Right cardiac atrium (tissue), 5 donors: ENCODE measurements around the gene IGSF3. TPM values are rescaled to one million over a fixed set of nuclear protein-coding genes. Genes with fewer than 3 reads are reported as not detected.

Source experiments
- ATAC-seq, 2 donors: fragments of 200-7000 bp; cut with Tn5 transposase; one replicate each; pipeline versions ENCODE4 v1.8.0 to v1.9.1; 2020; ENCODE audit warnings: moderate library complexity in 2 of 2, mild to moderate bottlenecking in 1 of 2
- DNase-seq, 3 donors: peaks; one replicate each; pipeline ENCODE4 v3.0.0-alpha.2; 2020
- H3K27ac ChIP-seq: one replicate; pipeline ENCODE4 v1.5.1; 2013; ENCODE audit warnings: mild to moderate bottlenecking, low read length, control low read depth, moderate library complexity
- H3K27me3 ChIP-seq: one replicate; pipeline ENCODE4 v1.6.1; 2013; ENCODE audit not compliant: control insufficient read depth, insufficient read depth
- H3K4me1 ChIP-seq: one replicate; pipeline ENCODE4 v1.6.1; 2013; ENCODE audit warnings: low read length; ENCODE audit not compliant: control insufficient read depth, insufficient read depth
- H3K4me3 ChIP-seq: one replicate; pipeline ENCODE4 v1.5.1; 2013; ENCODE audit warnings: low read length, control low read depth
- H3K9me3 ChIP-seq: one replicate; pipeline ENCODE4 v1.6.1; 2013; ENCODE audit warnings: low read length; ENCODE audit not compliant: control insufficient read depth
- WGBS: extraction: QIAGEN DNeasy Blood & Tissue Kit; methylation state at CpG from one replicate; pipeline ENCODE4 v1.1.7; 2013; 5-methylcytosine and 5-hydroxymethylcytosine counted together
- intact Hi-C, 4 donors: fragments of 100-400 bp; cut with DNase I; formaldehyde crosslinking; loops; one replicate each; pipeline versions ENCODE4 v1.11.0 to v1.14.0; 2022 to 2023
- long read RNA-seq, 4 donors: library from polyadenylated mRNA; unstranded; transcript quantifications; one replicate each; pipeline ENCODE4 v2.0.0, GENCODE V29; 2020 to 2021
- polyA plus RNA-seq: library from polyadenylated mRNA; stranded (reverse); fragments of 200-250 nt; gene quantifications from one replicate; pipeline ENCODE4 v1.2.3, GENCODE V29; 2013
- total RNA-seq, 4 donors: library from RNA; stranded (reverse); fragmentation: NEBNext Ultra II Directional; extraction: Animal tissue kit (Norgen Biotek cat#: 25700); gene quantifications; one replicate each; pipeline ENCODE4 v1.2.1, GENCODE V29; 2021
- donor health status: healthy with polysubstance abuse.
- donor health status: DM: no; HTN: yes; CAD: no.
- donor health status: DM: no; HTN: no; CAD: no.
- donor health status: DM: no; HTN: yes; CAD: no; lungs with severe emphysema.
- donor health status: DM: yes; HTN: yes; CAD: no.

Gene IGSF3
- total RNA-seq (10 to 100 TPM; 11.7 to 15.5 (median 13.3) TPM), polyA plus RNA-seq (5.0 TPM)
- long read RNA-seq, donor 1, full-length matches to known transcripts, result 2 of 12 reads
- long read RNA-seq, donor 1, partial matches to known transcripts, result 9 of 12 reads
- long read RNA-seq, donor 1, other reads (novel, unspliced or antisense), result 1 of 12 reads
- long read RNA-seq, donor 2, full-length matches to known transcripts, result 1 of 3 reads
- long read RNA-seq, donor 2, partial matches to known transcripts, result 2 of 3 reads
- long read RNA-seq, donor 2, other reads (novel, unspliced or antisense), result 0 of 3 reads
- long read RNA-seq, donor 3, full-length matches to known transcripts, result 5 of 21 reads
- long read RNA-seq, donor 3, partial matches to known transcripts, result 12 of 21 reads
- long read RNA-seq, donor 3, other reads (novel, unspliced or antisense), result 4 of 21 reads
- long read RNA-seq, donor 4, full-length matches to known transcripts, result 1 of 8 reads
- long read RNA-seq, donor 4, partial matches to known transcripts, result 6 of 8 reads
- long read RNA-seq, donor 4, other reads (novel, unspliced or antisense), result 1 of 8 reads

DNA sequence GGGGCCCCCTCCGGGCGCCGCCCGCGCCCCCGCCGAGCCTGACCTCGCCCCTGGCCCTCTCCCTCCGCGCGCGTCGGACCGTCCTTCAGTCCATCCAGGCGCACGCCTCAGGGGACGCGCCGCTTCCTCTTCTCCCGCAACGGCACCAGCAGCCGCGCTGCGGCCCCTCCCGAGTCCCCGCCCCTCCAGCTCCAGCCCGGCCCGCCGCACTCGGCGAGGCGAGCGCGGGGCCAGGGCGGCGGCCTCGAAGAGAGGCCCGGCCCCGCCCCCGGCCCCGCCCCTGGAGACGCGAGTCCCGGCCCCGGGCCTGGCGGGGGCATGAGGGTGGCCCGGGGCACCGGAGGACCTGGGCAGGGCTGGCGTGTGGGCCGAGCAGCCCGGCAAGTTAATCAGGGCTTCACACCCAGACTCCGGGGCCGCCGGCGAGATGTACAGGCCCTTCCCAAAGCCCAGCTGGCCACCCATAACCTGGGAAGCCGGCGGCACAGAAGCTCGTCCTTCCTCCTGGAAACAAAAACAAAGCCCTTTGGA lies at the start of gene IGSF3:
Gene IGSF3, minus strand, starts transcription at position 159 of the 531 bp plus-strand sequence. CDS start 1,407 bp downstream, outside the sequence.
- Histone ChIP-seq H3K27ac (no peak within 1 kb of the TSS), H3K4me1 (no peaks in the 10 kb centered on the region), H3K4me3 (peak within 1 kb of the TSS; percentile 98), H3K27me3 (no peaks in the 10 kb centered on the region), H3K9me3 (no peaks in the 10 kb centered on the region)
- intact Hi-C loops, result loop anchor here in 2 of 4 donors (5.0 to 10.0 kb wide), 2 partner anchors 90 to 93 kb away; partner anchors contain the start of gene CD58 (in 1 of the 2)
- 2% methylated on average over 58 of the region's 58 CpGs for WGBS
- ATAC-seq (peak; percentile 91 to 92), DNase-seq (peak; percentile 83 to 93 (median 92))

DNA sequence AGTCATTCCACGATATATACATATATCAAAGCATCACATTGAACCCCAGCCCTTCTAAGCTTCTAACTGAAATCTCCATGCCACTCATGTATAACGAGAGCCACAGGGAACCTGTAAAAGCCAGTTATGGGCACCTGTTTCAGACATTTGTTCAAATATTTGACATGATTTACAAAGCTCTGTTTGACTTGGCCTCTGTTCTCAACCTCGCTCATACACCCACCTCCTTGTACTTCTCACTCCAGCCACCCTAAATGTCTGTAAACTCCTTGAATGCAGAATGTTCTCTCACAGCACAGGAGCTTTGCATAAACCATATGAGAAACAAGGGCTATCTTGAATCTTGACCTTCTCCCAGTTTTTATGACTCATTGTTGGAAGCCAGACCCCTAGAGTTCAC lies 49.8 kb upstream of the IGSF3 start:
- intact Hi-C loops, result no loop called here
- no peak for DNase-seq

DNA sequence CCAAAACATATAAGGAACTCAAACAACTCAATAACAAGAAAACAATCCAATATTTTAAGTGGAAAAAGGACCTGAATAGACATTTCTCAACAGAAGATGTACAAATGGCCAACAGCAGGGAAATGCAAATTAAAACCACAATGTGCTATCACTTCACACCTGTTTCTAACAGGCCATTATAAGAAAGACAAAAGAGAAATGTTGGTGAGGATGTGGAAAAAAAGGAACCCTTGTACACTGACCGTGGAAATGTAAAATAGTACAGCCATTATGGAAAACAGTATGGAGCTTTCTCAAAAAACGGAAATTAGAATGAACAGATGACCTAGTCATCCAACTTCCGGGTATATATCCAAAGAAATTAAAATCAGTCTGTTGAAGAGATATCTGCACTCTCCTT lies 48.9 kb upstream of the IGSF3 start:
- H3K4me1 ChIP-seq, result no peaks in the 10 kb centered on the region
- H3K4me3 ChIP-seq, result no peak overlapping the region
- DNase-seq (no peak), ATAC-seq (no peak)
- H3K27me3 ChIP-seq, result no peaks in the 10 kb centered on the region
- intact Hi-C loops, result no loop called here
- no peaks in the 10 kb centered on the region for H3K9me3 ChIP-seq
- WGBS, result 81% methylated on average over 3 of the region's 3 CpGs
- no peak overlapping the region for H3K27ac ChIP-seq

More for the DNA sequence above, 49.8 kb upstream of the IGSF3 start:
- WGBS, result 89% methylated on average over 3 of the region's 3 CpGs
- H3K27me3 ChIP-seq, result no peaks in the 10 kb centered on the region
- H3K27ac ChIP-seq, result no peak overlapping the region
- ATAC-seq, result no peak
- H3K4me1 ChIP-seq, result no peaks in the 10 kb centered on the region
- H3K9me3 ChIP-seq, result no peaks in the 10 kb centered on the region
- no peak overlapping the region for H3K4me3 ChIP-seq

DNA sequence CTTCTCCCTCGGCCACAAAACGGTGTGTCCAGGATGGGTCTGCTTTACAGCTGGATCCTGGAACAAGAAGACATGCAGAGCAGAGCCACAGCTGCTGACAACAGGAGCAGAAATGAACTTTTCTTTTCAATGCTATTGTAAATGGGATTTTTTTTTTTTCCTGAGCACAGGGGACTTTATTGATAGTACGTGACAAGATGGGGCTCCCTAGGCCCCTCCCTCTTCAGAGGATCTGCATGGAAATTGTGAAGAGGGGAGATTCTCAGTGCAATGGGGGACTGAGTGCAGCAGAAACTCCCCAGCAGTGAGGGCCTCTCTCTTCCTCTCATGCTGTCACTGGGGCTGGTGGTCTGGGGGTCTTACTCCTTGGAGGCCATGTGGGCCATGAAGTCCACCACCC lies 45.9 kb upstream of the IGSF3 start:
- no peak for ATAC-seq
- H3K27me3 ChIP-seq, result no peaks in the 10 kb centered on the region

DNA sequence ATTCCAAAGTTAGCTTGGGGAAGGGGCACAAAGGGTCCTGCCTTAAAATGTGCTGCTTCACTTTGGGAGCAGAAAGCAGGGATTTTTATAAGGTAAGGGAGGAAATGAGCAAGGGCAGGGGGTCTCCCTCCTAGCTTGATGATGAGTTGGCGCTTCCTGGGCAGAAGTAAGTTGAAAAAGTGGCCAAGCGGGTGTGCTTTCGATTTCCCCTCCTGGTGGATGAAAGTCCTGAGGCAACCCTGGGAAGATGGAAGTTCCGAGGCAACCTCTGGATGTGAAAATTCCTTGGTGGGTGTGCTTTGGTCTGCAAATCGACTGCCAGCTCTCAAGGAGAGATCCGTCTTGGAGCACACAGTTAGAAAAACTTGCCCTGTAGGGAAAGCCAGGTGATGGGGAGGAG lies 45.0 kb upstream of the IGSF3 start:
- no peak for DNase-seq

More for the DNA sequence above, 45.9 kb upstream of the IGSF3 start:
- H3K9me3 ChIP-seq, result no peaks in the 10 kb centered on the region
- DNase-seq, result no peak
- intact Hi-C loops, result no loop called here
- no peak overlapping the region for H3K4me3 ChIP-seq
- H3K27ac ChIP-seq, result no peak overlapping the region
- WGBS, result 86% methylated on average over 3 of the region's 3 CpGs
- H3K4me1 ChIP-seq, result peaks cover 4% of the 10 kb centered on the region

DNA sequence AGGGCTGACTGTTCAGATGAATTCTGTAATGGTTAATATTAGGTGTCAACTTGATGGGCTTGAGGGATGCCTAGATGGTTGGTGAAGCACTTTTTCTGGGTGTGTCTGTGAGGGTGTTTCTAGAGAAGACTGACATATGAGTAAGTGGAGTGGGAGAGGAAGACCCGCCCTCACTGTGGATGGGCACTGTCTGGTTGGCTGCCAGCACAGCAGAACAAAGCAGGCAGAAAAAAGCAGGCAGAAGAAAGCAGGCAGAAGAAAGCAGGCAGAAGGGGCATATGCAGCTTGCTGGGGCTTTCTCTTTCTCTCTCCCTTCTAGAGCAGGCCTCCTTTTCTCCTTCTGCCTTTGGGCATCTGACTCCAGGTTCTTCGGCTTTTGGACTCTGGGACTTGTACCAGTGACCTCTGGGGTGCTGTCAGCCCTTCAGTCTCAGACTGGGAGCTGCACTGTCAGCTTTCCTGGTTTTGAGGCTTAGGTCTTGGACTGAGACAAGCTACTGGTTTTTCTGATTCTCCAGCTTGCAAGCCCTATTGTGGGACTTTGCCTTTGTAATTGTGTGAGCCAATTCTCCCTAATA lies 43.8 kb upstream of the IGSF3 start:
- 66% methylated on average over 2 of the region's 2 CpGs for WGBS

More for the DNA sequence above, 45.0 kb upstream of the IGSF3 start:
- H3K4me3 ChIP-seq, result no peak overlapping the region
- whole genome bisulfite sequencing, result 63% methylated on average over 6 of the region's 6 CpGs
- peaks cover 4% of the 10 kb centered on the region for H3K4me1 ChIP-seq
- no peak for ATAC-seq
- intact Hi-C loops, result no loop called here
- H3K27me3 ChIP-seq, result no peaks in the 10 kb centered on the region
- no peak overlapping the region for H3K27ac ChIP-seq
- no peaks in the 10 kb centered on the region for H3K9me3 ChIP-seq

DNA sequence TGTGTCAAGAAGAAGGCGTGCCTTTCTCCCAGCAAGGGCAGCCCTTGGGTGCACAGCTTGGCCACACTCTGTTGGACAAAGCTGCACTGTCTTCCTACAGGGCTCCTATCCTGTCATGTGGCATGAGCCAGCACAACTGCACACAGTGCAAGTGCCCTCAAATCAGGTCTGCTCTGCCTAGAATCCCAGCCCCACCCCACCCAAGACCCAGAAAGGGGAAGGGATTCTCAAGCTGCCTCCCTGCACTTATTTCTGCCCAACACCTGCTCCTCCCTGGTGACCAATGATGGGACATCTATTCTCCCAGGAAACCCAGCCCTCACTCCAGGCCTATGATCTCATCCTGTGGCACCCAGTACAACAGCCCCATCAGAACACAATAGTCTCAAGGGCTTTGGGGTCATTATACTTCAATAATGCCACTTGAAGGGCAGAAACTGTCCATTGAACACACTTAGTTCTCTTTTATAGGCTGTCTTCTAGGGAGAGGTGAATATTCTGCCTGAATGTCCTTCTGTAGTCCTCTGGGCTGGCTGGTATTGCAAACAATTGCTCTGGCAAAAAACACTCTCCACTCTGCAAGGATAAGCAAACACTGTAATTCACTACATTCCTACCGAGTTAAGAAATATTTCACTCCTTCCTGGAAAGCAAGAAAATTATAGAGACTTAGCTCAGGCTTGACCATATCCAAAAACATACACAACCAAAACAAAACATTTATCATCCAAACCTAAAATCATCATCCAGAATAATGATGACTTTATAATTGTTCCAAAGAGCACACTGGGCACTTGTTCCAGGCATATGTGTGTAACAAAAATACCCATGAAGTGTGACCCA lies 43.1 kb upstream of the IGSF3 start:
- H3K27ac ChIP-seq, result no peak overlapping the region
- H3K9me3 ChIP-seq, result no peaks in the 10 kb centered on the region
- intact Hi-C loops, result no loop called here
- peaks cover 4% of the 10 kb centered on the region for H3K4me1 ChIP-seq
- no peak overlapping the region for H3K4me3 ChIP-seq
- H3K27me3 ChIP-seq, result no peaks in the 10 kb centered on the region
- peak; percentile 22 to 23 for ATAC-seq
- DNase-seq, result no peak
- WGBS, result 68% methylated on average over 2 of the region's 2 CpGs

More for the DNA sequence above, 43.8 kb upstream of the IGSF3 start:
- H3K4me3 ChIP-seq, result no peak overlapping the region
- DNase-seq (peak in 1 of 3 donors; percentile 57), ATAC-seq (peak; percentile 55 to 65)
- intact Hi-C loops, result no loop called here
- H3K4me1 ChIP-seq, result peaks cover 4% of the 10 kb centered on the region
- no peaks in the 10 kb centered on the region for H3K27me3 ChIP-seq
- H3K9me3 ChIP-seq, result no peaks in the 10 kb centered on the region
- H3K27ac ChIP-seq, result no peak overlapping the region

DNA sequence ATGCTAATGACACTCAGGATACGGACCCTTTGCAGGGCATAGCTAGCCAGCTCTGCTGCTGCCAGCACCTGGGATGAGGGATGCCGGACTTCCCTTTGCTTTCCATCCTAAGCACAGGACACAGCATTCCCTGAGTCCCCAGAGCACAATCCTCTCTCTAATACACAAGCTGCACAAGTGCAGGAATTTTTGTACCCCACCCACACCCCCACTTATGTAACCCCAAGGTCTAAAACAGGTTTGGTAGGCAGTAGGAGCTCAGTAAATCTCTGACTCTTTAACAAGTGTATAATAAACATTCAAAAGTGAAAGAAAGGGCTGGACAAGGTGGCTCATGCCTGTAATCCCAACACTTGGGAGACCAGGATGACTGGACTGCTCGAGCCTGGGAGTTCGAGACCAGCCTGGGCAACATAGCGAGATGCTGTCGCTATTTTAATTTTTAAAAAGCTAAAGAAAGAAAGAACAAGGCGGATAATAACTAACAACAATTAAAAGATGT lies 42.2 kb upstream of the IGSF3 start:
- Histone ChIP-seq H3K27ac (no peak overlapping the region), H3K27me3 (no peaks in the 10 kb centered on the region), H3K9me3 (no peaks in the 10 kb centered on the region), H3K4me3 (no peak overlapping the region), H3K4me1 (peaks cover 4% of the 10 kb centered on the region)
- DNase-seq (no peak), ATAC-seq (no peak)
- intact Hi-C loops, result no loop called here
- 95% methylated on average over 7 of the region's 7 CpGs for WGBS

DNA sequence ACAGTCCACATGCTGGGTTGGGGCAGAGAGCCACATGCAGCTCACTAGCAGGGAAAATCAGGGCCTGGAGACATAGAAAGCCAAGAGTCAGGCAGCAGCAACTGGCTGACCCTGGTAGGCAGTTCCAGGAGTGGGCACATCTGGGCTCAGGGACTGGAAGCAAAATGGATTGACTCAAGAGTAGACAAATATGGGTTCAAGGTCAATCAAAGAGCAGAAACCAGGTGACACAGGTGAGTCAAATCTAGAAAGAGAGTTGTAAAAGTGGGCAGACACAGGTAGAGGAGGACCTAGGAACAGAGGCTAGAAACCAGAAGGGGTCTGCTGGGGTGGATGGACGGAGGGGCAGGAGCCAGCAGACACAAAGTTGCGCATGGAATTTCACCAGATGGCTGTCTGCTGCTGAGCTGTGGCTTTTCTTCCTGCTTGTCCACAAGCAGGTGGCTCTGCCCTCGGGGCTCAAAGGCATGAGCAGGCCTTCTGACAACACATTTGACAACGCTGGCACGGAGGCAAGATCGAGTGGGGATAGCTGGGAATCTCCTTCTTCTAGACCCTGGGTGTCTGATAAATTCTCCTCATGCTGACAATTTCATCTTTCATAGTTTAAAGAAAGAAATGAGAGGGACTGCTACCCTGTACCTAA lies 40.8 kb upstream of the IGSF3 start:
- DNase-seq (no peak), ATAC-seq (no peak)
- Histone ChIP-seq H3K9me3 (no peaks in the 10 kb centered on the region), H3K27ac (no peak overlapping the region), H3K4me3 (no peak overlapping the region), H3K27me3 (no peaks in the 10 kb centered on the region), H3K4me1 (peaks cover 4% of the 10 kb centered on the region)
- WGBS, result 81% methylated on average over 6 of the region's 6 CpGs
- intact Hi-C loops, result no loop called here

DNA sequence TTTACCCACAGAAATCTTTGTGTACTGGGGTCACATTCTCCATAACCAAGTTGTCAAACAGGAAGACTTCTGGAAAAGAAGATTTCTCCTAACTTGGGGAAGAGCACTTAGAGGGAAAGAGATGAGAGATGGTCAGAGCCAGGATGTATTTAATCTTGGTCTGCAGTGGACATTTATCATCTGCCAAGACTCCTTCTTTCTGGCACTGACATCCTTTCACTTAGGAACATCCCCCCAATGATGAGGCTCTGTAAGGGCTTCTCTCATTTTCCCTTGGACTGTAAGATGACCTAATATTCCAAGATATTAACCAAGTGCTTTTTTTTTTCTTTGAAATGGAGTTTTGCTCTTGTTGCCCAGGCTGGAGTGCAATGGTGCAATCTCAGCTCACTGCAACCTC lies 39.3 kb upstream of the IGSF3 start:
- H3K27ac ChIP-seq, result no peak overlapping the region
- H3K9me3 ChIP-seq, result no peaks in the 10 kb centered on the region
- intact Hi-C loops, result no loop called here
- no peaks in the 10 kb centered on the region for H3K27me3 ChIP-seq
- no peak overlapping the region for H3K4me3 ChIP-seq
- H3K4me1 ChIP-seq, result peaks cover 4% of the 10 kb centered on the region
- ATAC-seq (no peak), DNase-seq (no peak)
